Fibroblast of the aortic adventitia (primary cell): ENCODE measurements around the gene PRC1. TPM values are rescaled to one million over a fixed set of nuclear protein-coding genes. Genes with fewer than 3 reads are reported as not detected.

Experiments used
- DNase-seq: peaks from one replicate; pipeline ENCODE4 v3.0.0-alpha.2; 2010; ENCODE audit warnings: low read depth
- H3K4me3 ChIP-seq: 2 replicates; pipeline ENCODE4 v1.5.1; 2011; ENCODE audit warnings: low read depth, mild to moderate bottlenecking, control low read depth, low read length, moderate library complexity
- CTCF ChIP-seq: IDR thresholded peaks from 2 replicates; pipeline ENCODE4 v1.5.1; 2011; ENCODE audit warnings: mild to moderate bottlenecking, low read length, control low read depth, inconsistent platforms; ENCODE audit not compliant: insufficient read depth
- total RNA-seq: library from RNA; depleted of rRNA; stranded (reverse); fragments of >200 nt; gene quantifications from 2 replicates; pipeline ENCODE4 v1.2.3, GENCODE V29; 2012; ENCODE audit warnings: low replicate concordance

PRC1 gene
- total RNA-seq, 1 donor = 109 TPM

- peak within 1 kb of the TSS; percentile 85 for H3K4me3 ChIP-seq
- DNase-seq = peak; percentile 74
- no peak for TF ChIP-seq CTCF
Measured at GRCh38 chr15:90934949-90935751, 59.2 kb downstream of the PRC1 start, which contains the start of gene UNC45A. TSS of gene UNC45A (plus strand) at chr15:90935285. CDS start at chr15:90935325, 40 bp downstream.

GRCh38 chr15:90934256-90934948 lies 59.9 kb downstream of the PRC1 start:
- H3K4me3 ChIP-seq = peak overlapping the region; percentile 85
- peak; percentile 95 for TF ChIP-seq CTCF
- peak; percentile 81 for DNase-seq

- no peak for DNase-seq
- H3K4me3 ChIP-seq = no peak overlapping the region
- TF ChIP-seq CTCF = no peak
Measured at GRCh38 chr15:90933301-90933700, 61.0 kb downstream of the PRC1 start.

- H3K4me3 ChIP-seq = peak overlapping the region; percentile 25
- no peak for TF ChIP-seq CTCF
- DNase-seq = no peak
Measured at GRCh38 chr15:90932660-90932991, 61.7 kb downstream of the PRC1 start.

GRCh38 chr15:90931828-90932659 lies 62.3 kb downstream of the PRC1 start, which contains the start of gene HDDC3:
TSS of gene HDDC3 (minus strand) at chr15:90932549. CDS start at chr15:90932540, 9 bp downstream.
- H3K4me3 ChIP-seq = peak within 1 kb of the TSS; percentile 92
- peak; percentile 81 for DNase-seq
- TF ChIP-seq CTCF = peak; percentile 88

- DNase-seq = no peak
Measured at GRCh38 chr15:90931575-90931827, 62.8 kb downstream of the PRC1 start.

More at GRCh38 chr15:90931575-90931827, 62.8 kb downstream of the PRC1 start:
- no peak for TF ChIP-seq CTCF
- peak overlapping the region; percentile 92 for H3K4me3 ChIP-seq
